H1 (cell line): ENCODE measurements around the gene SLX4IP. TPM values are rescaled to one million over a fixed set of nuclear protein-coding genes. Genes with fewer than 3 reads are reported as not detected.

Experiments used
- CTCF ChIA-PET: fragments of 300-600 bp; sonication (Branson Sonifier 250); formaldehyde crosslinking; loops from one replicate; lab custom pipeline; 2021; ENCODE audit not compliant: partially characterized antibody; lab: Charles Lee
- POLR2A ChIA-PET: fragments of 300-600 bp; sonication (Branson Sonifier 250); formaldehyde crosslinking; loops from one replicate; lab custom pipeline; 2021; ENCODE audit warnings: inconsistent platforms; ENCODE audit not compliant: partially characterized antibody; lab: Charles Lee
- DNase-seq, 2 experiments: peaks; one replicate each; pipeline versions ENCODE4 v3.0.0 to v3.0.0-alpha.2; 2010 to 2022; ENCODE audit warnings: low spot score in 2 of 2, low read depth in 1 of 2, mixed read lengths in 1 of 2
- FAIRE-seq: peaks from 2 replicates; lab custom pipeline; 2011; peaks lifted over from hg19 to GRCh38; lab: Jason Lieb, UNC
- H2AFZ ChIP-seq: 2 replicates; pipeline ENCODE4 v1.8.1; 2012; ENCODE audit warnings: low read length, inconsistent platforms
- H2AK5ac ChIP-seq: 2 replicates; pipeline ENCODE4 v1.6.1; 2013; ENCODE audit warnings: low read depth, low read length
- H2BK120ac ChIP-seq: replicated peaks from 2 replicates; pipeline ENCODE3; 2013; ENCODE audit warnings: low read depth, low read length, inconsistent platforms
- H2BK12ac ChIP-seq: 2 replicates; pipeline ENCODE4 v1.6.1; 2013; ENCODE audit warnings: low read depth, low read length
- H2BK15ac ChIP-seq: 2 replicates; pipeline ENCODE4 v1.6.1; 2013; ENCODE audit warnings: low read length
- H2BK20ac ChIP-seq: 2 replicates; pipeline ENCODE4 v1.6.1; 2013; ENCODE audit warnings: low read length
- H2BK5ac ChIP-seq: 2 replicates; pipeline ENCODE4 v1.6.1; 2013; ENCODE audit warnings: low read depth, low read length
- H3K14ac ChIP-seq: 2 replicates; pipeline ENCODE4 v1.6.1; 2013; ENCODE audit warnings: inconsistent platforms; ENCODE audit not compliant: insufficient read length
- H3K18ac ChIP-seq: 2 replicates; pipeline ENCODE4 v1.6.1; 2013; ENCODE audit warnings: low read length; ENCODE audit errors: extremely low read depth
- H3K23ac ChIP-seq: 2 replicates; pipeline ENCODE4 v1.6.1; 2013; ENCODE audit warnings: inconsistent platforms; ENCODE audit not compliant: insufficient read length
- H3K23me2 ChIP-seq: 2 replicates; pipeline ENCODE4 v1.6.1; 2013; ENCODE audit warnings: low read depth, low read length
- H3K27ac ChIP-seq: 2 replicates; pipeline ENCODE4 v1.6.1; 2011; ENCODE audit warnings: low read depth, low read length, inconsistent platforms
- H3K27me3 ChIP-seq, 4 experiments: replicated peaks in 1 of 4; 1 replicate in 1 of 4; 2 replicates in 3 of 4; pipeline versions ENCODE4 v1.6.1 to v1.8.1; 2011 to 2013; ENCODE audit warnings: low read length in 3 of 4, mild to moderate bottlenecking in 3 of 4, inconsistent platforms in 2 of 4, mixed read lengths in 2 of 4, moderate library complexity in 1 of 4; ENCODE audit not compliant: control insufficient read depth in 3 of 4, insufficient read depth in 3 of 4; ENCODE audit errors: extremely low read depth in 1 of 4
- H3K36me3 ChIP-seq, 4 experiments: 2 replicates each; pipeline versions ENCODE4 v1.6.1 to v1.8.1; 2011 to 2013; ENCODE audit warnings: mild to moderate bottlenecking in 4 of 4, low read length in 3 of 4, moderate library complexity in 2 of 4, control low read depth in 1 of 4, inconsistent platforms in 1 of 4; ENCODE audit not compliant: insufficient read depth in 4 of 4, control insufficient read depth in 2 of 4
- H3K4ac ChIP-seq: replicated peaks from 2 replicates; pipeline ENCODE3; 2013; ENCODE audit warnings: low read length, low read depth, mixed read lengths, inconsistent platforms; ENCODE audit not compliant: insufficient read length
- H3K4me1 ChIP-seq, 4 experiments: replicated peaks in 1 of 4; 1 replicate in 1 of 4; 2 replicates in 3 of 4; pipeline versions ENCODE4 v1.6.1 to v1.8.1; 2011 to 2013; ENCODE audit warnings: low read length in 3 of 4, inconsistent platforms in 2 of 4, mixed read lengths in 1 of 4; ENCODE audit not compliant: insufficient read depth in 4 of 4, control insufficient read depth in 3 of 4
- H3K4me2 ChIP-seq, 2 experiments: 2 replicates each; pipeline versions ENCODE4 v1.6.1 to v1.8.1; 2011 to 2013; ENCODE audit warnings: low read depth in 2 of 2, low read length in 2 of 2, control low read depth in 1 of 2, inconsistent platforms in 1 of 2, mild to moderate bottlenecking in 1 of 2; ENCODE audit not compliant: insufficient read depth in 1 of 2
- H3K4me3 ChIP-seq, 4 experiments: fragments of 200-600, 300-600 bp in 1 of 4; sonication (generic), shearing (Covaris generic), sonication (Bioruptor Twin) in 1 of 4; 2 replicates each; pipeline versions ENCODE4 v1.5.1 to v1.8.1; 2011 to 2016; ENCODE audit warnings: low read length in 4 of 4, low read depth in 3 of 4, control low read depth in 2 of 4, inconsistent platforms in 2 of 4, mild to moderate bottlenecking in 2 of 4, mixed read lengths in 1 of 4, moderate library complexity in 1 of 4; ENCODE audit not compliant: insufficient read depth in 2 of 4; ENCODE audit errors: extremely low read depth in 1 of 4
- H3K56ac ChIP-seq: replicated peaks from 2 replicates; pipeline ENCODE3; 2013; ENCODE audit warnings: low read depth, mild to moderate bottlenecking, mixed read lengths, low read length, inconsistent platforms; ENCODE audit not compliant: insufficient read length
- H3K79me1 ChIP-seq: 2 replicates; pipeline ENCODE4 v1.6.1; 2013; ENCODE audit warnings: low read depth, low read length, control low read depth
- H3K79me2 ChIP-seq, 2 experiments: 2 replicates each; pipeline versions ENCODE4 v1.6.1 to v1.8.1; 2012 to 2013; ENCODE audit warnings: low read length in 2 of 2, mild to moderate bottlenecking in 2 of 2, inconsistent platforms in 1 of 2; ENCODE audit not compliant: insufficient read depth in 2 of 2, control insufficient read depth in 1 of 2
- H3K9ac ChIP-seq, 4 experiments: replicated peaks in 1 of 4; 1 replicate in 1 of 4; 2 replicates in 3 of 4; pipeline versions ENCODE4 v1.6.1 to v1.8.1; 2011 to 2013; ENCODE audit warnings: low read depth in 3 of 4, low read length in 3 of 4, control low read depth in 2 of 4, mild to moderate bottlenecking in 2 of 4, moderate library complexity in 2 of 4, inconsistent platforms in 1 of 4; ENCODE audit errors: extremely low read depth in 1 of 4
- H3K9me3 ChIP-seq, 2 experiments: 2 replicates each; pipeline versions ENCODE4 v1.6.1 to v1.8.1; 2012 to 2013; ENCODE audit warnings: mild to moderate bottlenecking in 2 of 2, moderate library complexity in 2 of 2, control low read depth in 1 of 2, inconsistent platforms in 1 of 2, low read depth in 1 of 2, low read length in 1 of 2, mixed read lengths in 1 of 2; ENCODE audit not compliant: insufficient read depth in 2 of 2
- H4K20me1 ChIP-seq, 2 experiments: replicated peaks in 1 of 2; 2 replicates each; pipeline versions ENCODE3 to v1.8.1; 2011 to 2013; ENCODE audit warnings: inconsistent platforms in 2 of 2, low read length in 2 of 2, mild to moderate bottlenecking in 1 of 2; ENCODE audit not compliant: insufficient read depth in 2 of 2, control insufficient read depth in 1 of 2
- H4K5ac ChIP-seq: 2 replicates; pipeline ENCODE4 v1.6.1; 2013; ENCODE audit warnings: low read length, low read depth, mixed read lengths, inconsistent platforms; ENCODE audit not compliant: insufficient read length
- H4K8ac ChIP-seq: 2 replicates; pipeline ENCODE4 v1.8.0; 2013; ENCODE audit warnings: mild to moderate bottlenecking, moderate library complexity, low read length, inconsistent platforms; ENCODE audit not compliant: insufficient read depth; ENCODE audit errors: extremely low read depth
- H4K91ac ChIP-seq: replicated peaks from 2 replicates; pipeline ENCODE3; 2013; ENCODE audit warnings: low read length, mixed read lengths, inconsistent platforms; ENCODE audit not compliant: insufficient read length
- BACH1 ChIP-seq: IDR thresholded peaks from 2 replicates; pipeline ENCODE4 v1.6.1; 2012; ENCODE audit warnings: low read length, improper control_type of control experiment
- BRCA1 ChIP-seq: IDR thresholded peaks from 2 replicates; pipeline ENCODE4 v1.6.1; 2012; ENCODE audit warnings: low read depth, low read length, improper control_type of control experiment
- CTBP2 ChIP-seq: IDR thresholded peaks from 2 replicates; pipeline ENCODE4 v1.7.0; 2011; ENCODE audit warnings: borderline replicate concordance, mild to moderate bottlenecking, moderate library complexity, mixed read lengths, low read length; ENCODE audit not compliant: insufficient read depth, insufficient read length
- WGBS, 2 experiments: shearing (Covaris generic) in 1 of 2; methylation state at CpG; one replicate each; pipeline versions ENCODE4 v1.1.6 to v1.1.7; 2013 to 2015; ENCODE audit warnings: low lambda C conversion rate in 2 of 2, mixed read lengths in 2 of 2, inconsistent platforms in 1 of 2, low coverage in 1 of 2, missing lambda C conversion rate in 1 of 2; ENCODE audit not compliant: insufficient replicate concordance in 2 of 2, insufficient coverage in 1 of 2, insufficient read length in 1 of 2; ENCODE audit errors: extremely low coverage in 1 of 2, missing lambda C conversion rate in 1 of 2; 5-methylcytosine and 5-hydroxymethylcytosine counted together
- polyA plus RNA-seq, 7 experiments: library from polyadenylated mRNA; depleted of rRNA in 3 of 7; stranded (reverse) in 5 of 7; unstranded in 2 of 7; fragments of >200 nt in 5 of 7; fragments of 200-250 nt in 2 of 7; gene quantifications; 1 replicate in 5 of 7; 2 replicates in 1 of 7; 4 replicates in 1 of 7; pipeline versions ENCODE4 v1.2.1 to v1.2.3, GENCODE V29; 2011 to 2013; ENCODE audit warnings: missing spikeins in 2 of 7, mixed read lengths in 2 of 7
- total RNA-seq: library from RNA; stranded (reverse); fragmentation: NEBNext Ultra II Directional; extraction: Animal tissue kit (Norgen Biotek cat#: 25700); gene quantifications from 2 replicates; pipeline ENCODE4 v1.2.1, GENCODE V29; 2021

Gene SLX4IP
- total and polyA plus RNA-seq, 2 of the 8 experiments (the other 6 are each of a cell fraction or from before 2014, with no cell fraction given) = 2.4 to 8.7 TPM

DNA sequence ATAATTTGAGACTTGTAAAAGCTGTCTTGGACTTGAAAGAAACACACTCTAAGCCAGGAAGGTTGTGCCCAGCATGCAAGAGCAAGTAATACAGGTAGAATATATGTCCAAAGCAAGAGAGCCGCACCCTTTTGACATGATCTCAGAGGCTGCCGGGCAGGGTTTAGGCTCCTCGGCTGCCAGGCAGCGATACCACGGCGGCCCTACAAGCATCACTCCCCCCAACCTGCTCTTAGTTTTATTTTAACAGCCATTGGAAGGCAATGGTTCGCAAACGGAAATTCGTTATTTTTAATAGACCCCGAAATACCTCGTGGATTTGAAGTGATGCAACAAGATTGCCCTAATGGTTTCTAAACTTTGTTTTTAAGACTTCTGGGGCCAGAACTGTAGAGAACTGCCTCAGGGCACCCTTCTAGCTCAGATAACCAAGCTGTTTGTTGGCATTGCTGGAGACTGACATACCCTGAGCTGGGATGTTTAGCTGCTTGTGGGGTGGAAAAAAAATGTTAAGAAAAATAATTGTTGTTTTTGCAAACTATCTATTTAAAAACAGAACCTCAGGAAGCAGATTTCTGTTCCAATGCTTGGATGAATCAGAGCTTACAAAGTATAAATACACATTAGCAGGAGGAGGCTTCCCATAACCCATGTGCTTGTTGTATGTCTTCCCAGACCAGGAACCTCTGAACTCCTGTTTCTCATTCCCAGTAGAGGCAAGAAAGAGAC is 199.7 kb downstream of the SLX4IP start:
- Histone ChIP-seq H3K36me3 (peaks cover 3 to 17% (median 9%) of the 10 kb centered on the region in 4 experiments; a peak in 6 of 8 replicates), H3K4me3 (no peak overlapping the region), H3K56ac (no peak overlapping the region), H2BK5ac (no peak overlapping the region), H2BK120ac (no peak overlapping the region), H3K9me3 (no peaks in the 10 kb centered on the region), H4K91ac (no peak overlapping the region), H2BK15ac (no peak overlapping the region)
- whole genome bisulfite sequencing, 2 experiments = 92% methylated on average over 11 of the region's 11 CpGs; no CpG with 5 or more reads in 1 of the 2 experiments
- TF ChIP-seq CTBP2 (no peak), BRCA1 (no peak), BACH1 (no peak)
- TF ChIP-seq, all 59 proteins: peak for 0
- H3K14ac ChIP-seq = no peak overlapping the region
- H3K27me3 ChIP-seq = no peaks in the 10 kb centered on the region; a peak in 1 of 7 replicates
- no peak overlapping the region for H4K5ac ChIP-seq
- peaks cover 3% of the 10 kb centered on the region for H3K79me1 ChIP-seq
- no peaks in the 10 kb centered on the region for H4K20me1 ChIP-seq
- H2AFZ ChIP-seq = no peak overlapping the region
- H3K27ac ChIP-seq = no peak overlapping the region
- no peak overlapping the region for H2BK20ac ChIP-seq
- no peak overlapping the region for H3K18ac ChIP-seq
- H4K8ac ChIP-seq = no peak overlapping the region
- H2AK5ac ChIP-seq = no peak overlapping the region
- no peaks in the 10 kb centered on the region; the same call in 1 of the 2 replicates for H3K23me2 ChIP-seq
- no peak overlapping the region for H3K23ac ChIP-seq
- no peak overlapping the region for H2BK12ac ChIP-seq
- peaks cover 12 to 34% (median 28%) of the 10 kb centered on the region in 4 experiments for H3K4me1 ChIP-seq
- no peak overlapping the region for H3K4me2 ChIP-seq
- FAIRE-seq = no peak
- H3K9ac ChIP-seq = no peak overlapping the region
- CTCF ChIA-PET = interaction anchor here (0.7 to 8.4 kb wide), 6 partner anchors 9 to 544 kb away, joined by 3 to 55 read pairs (median 4); no protein-coding TSS in a partner anchor
- DNase-seq = no peak
- POLR2A ChIA-PET = no interaction called here
- H3K79me2 ChIP-seq = no peaks in the 10 kb centered on the region
- H3K4ac ChIP-seq = no peak overlapping the region
